SKM-1 (cell line): Measurements from ENCODE around the gene DHX40.
"Not testable (repeated sequence)": the region's sequence is repeated elsewhere in the genome, so short reads cannot be mapped to it uniquely, and the experiment has no call there.

Experiments
- DNase-seq: peaks from one replicate; lab custom pipeline; 2025; ENCODE audit not compliant: unreplicated experiment; lab: John Stamatoyannopoulos, UW

DHX40 gene

GRCh38 chr17:59558953-59559352 lies 6.5 kb upstream of the DHX40 start:
- no peak for DNase-seq

GRCh38 chr17:59561042-59561441 lies 4.4 kb upstream of the DHX40 start:
- peak; percentile 79 for DNase-seq

GRCh38 chr17:59565959-59566324 lies 532 bp downstream of the DHX40 start:
- peak; percentile 21 for DNase-seq

- DNase-seq: not testable (repeated sequence)
These were observed 3.7 kb downstream of the DHX40 start for GRCh38 chr17:59569151-59569550.

DNA sequence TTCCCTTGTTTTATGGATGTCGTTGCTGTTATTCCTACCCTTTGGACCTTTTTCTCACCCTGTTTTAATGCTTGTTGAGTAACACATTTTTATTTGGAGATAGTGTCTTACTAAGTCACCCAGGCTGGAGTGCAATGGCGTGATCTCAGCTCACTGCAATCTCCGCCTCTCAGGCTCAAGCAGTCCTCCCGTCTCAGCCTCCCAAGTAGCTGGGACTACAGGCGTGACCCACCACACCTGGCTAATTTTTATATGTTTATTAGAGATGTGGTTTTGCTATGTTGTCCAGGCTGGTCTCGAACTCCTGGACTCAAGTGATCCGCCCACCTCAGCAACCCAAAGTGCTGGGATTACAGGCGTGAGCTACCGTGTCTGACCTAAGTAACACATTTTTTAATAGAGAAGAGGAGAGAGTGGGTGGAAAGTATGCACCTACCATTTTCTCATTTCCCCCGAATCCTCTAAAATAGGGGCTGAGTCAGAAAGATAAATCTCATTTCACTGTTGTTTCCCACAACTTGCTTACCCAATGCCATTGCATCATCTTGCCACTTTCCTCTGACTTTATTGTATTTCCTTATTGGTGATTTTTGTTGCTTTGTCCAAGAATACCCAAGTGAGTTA lies 7.0 kb downstream of the DHX40 start:
- DNase-seq: no peak

GRCh38 chr17:59584168-59584567 lies 18.8 kb downstream of the DHX40 start:
- DNase-seq: not testable (repeated sequence)

DNA sequence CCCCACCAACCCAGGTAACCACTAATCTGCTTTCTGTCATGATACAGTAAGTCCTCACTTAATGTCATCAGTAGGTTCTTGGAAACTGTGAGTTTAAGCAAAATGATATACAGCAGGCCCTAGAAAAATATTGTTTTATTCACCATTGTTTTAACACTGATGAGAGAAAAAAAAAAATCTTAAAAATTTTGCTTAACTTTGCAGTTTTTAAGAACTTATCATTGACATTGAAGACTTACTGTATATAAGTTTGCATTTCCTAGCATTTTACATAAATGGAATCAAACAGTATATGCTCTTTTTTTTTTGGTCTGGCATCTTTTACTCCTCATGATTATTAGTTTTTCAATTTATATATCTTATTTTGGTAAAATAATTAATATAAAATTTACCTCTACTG lies 34.8 kb downstream of the DHX40 start:
- no peak for DNase-seq

DNA sequence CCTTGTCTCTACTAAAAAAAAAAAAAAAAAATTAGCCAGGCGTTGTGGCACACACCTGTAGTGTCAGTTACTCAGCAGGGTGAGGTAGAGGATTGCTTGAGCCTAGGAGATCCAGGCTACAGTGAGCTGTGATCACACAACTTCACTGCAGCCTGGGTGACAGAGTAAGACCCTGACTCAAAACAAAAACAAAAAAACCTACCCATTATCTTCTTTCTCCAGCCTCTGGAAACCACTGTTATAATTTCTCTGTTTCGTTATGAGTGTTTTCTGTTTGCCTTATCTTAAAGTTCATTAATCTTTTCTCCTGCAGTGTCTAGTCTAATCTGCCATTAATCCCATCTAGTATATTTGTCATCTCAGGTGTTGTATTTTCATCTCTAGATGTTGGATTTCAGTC lies 35.7 kb downstream of the DHX40 start:
- no peak for DNase-seq

DNA sequence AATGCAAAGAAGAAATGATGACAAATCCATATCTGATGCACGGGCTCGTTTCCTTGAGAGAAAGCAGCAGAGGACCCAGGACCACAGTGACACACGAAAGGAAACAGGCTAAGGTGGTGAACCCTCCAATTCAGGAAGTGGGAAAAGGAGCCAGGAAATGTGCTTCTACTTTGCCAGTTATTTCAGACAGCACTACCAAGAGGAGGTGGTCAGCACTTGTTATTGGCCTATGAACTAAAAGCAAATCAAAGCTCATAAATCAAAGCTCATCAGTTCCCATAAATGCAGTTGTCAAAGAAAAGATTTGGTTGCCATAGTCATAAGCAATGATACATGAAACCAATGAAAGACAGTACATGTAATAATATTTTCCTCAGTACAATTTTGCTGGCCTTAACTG lies 41.7 kb downstream of the DHX40 start:
- no peak for DNase-seq

- no peak for DNase-seq
These were observed 42.5 kb downstream of the DHX40 start for GRCh38 chr17:59607817-59608403.

GRCh38 chr17:59611503-59611902 lies 46.1 kb downstream of the DHX40 start:
- no peak for DNase-seq

GRCh38 chr17:59616253-59616920 lies 51.0 kb downstream of the DHX40 start:
- no peak for DNase-seq

- DNase-seq: no peak
These were observed 51.8 kb downstream of the DHX40 start for GRCh38 chr17:59617156-59617732.

- DNase-seq: no peak
These were observed 53.6 kb downstream of the DHX40 start for GRCh38 chr17:59619035-59619297.

GRCh38 chr17:59619298-59620063 lies 54.1 kb downstream of the DHX40 start, which contains the start of gene CLTC:
Gene CLTC, plus strand, starts transcription at chr17:59619895. Its CDS starts 237 bp downstream, at chr17:59620132.
- DNase-seq: peak; percentile 94

DNA sequence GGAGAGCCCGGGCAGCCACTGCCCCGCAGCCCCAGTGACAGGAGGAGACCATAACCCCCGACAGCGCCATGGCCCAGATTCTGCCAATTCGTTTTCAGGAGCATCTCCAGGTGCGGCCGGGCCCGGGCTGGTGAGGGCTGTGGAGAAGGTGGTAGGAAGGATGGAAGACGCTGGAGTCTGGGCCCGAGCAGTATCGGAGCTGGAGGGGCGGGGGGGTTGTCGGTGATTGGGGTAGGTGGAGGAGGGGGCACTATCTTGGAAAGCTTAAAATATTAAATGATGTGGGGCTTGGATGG lies 54.6 kb downstream of the DHX40 start:
- no peak for DNase-seq

DNA sequence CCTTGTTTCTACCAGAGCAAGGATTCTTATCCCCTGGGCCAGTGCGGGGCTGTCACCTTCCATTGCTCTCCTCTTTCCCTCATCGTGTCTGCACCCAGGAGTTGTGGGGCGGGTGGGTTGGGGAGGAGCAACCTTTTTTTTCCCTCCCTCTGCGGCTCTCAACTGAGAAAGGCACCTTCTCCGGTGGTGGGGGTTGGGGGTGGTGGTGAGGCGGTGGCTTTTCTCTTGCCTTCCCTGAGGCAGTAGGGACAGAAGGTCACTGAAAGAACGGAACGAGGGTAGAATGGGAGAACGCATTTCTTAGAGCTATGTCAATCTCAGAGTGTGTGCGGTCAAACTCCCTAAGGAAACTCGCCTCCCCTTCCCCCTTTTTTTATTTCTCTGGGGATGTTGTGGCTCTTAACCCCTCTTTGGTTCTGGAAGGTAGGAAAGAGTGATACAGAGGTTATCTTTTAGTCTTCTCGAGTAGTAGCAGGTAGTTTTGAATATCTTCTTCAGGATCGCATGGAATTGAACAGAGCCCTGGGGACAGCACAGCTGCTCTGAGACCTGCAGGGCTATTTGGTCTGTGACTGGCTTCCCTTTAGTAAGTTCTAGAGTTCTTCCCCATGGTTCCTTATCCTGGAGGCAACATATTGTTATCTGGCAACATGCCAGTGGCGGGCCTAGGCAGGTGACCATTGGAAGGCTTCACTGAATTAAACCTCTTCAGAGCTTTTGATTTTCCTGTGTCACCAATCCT lies 55.3 kb downstream of the DHX40 start:
- no peak for DNase-seq

GRCh38 chr17:59621771-59622170 lies 56.4 kb downstream of the DHX40 start:
- DNase-seq: no peak

- no peak for DNase-seq
These were observed 57.7 kb downstream of the DHX40 start for GRCh38 chr17:59623151-59623550.

DNA sequence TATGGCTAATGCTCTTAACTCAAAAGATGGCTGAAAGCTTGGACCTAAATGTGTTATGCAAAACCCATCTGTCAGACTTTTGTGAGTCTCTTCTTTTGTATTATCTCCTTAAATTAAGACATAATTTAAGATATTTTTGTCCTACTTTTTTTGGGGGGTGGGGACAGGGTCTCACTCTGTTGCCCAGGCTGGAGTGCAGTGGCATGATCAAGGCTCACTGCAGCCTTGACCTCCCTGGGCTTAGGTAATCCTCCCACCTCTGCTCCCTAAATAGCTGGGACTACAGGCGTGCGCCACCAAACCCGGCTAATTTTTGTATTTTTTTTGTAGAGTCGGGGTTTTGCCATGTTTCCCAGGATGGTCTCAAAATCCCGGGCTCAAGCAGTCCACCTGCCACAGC lies 61.3 kb downstream of the DHX40 start:
- no peak for DNase-seq

- no peak for DNase-seq
These were observed 61.9 kb downstream of the DHX40 start for GRCh38 chr17:59627274-59627673.
